Stimulated activated CD8-positive, alpha-beta memory T cell treated with anti-CD3 and anti-CD28 coated beads, Interleukin-12 subunit alpha, Interleukin-12 subunit beta, amount 100 ng/mL, for 24 hours (primary cell): ENCODE data around the gene LPAR3.
"Not testable (repeated sequence)": the region's sequence is repeated elsewhere in the genome, so short reads cannot be mapped to it uniquely, and the experiment has no call there.

Experiments
- DNase-seq: peaks from one replicate; pipeline ENCODE4 v3.0.0-alpha.2; 2020; ENCODE audit errors: extremely low read depth

The LPAR3 gene

GRCh38 chr1:84902727-84903126 lies 9.7 kb upstream of the LPAR3 start:
- not testable (repeated sequence) for DNase-seq

GRCh38 chr1:84899969-84900368 lies 7.0 kb upstream of the LPAR3 start:
- no peak for DNase-seq

- no peak for DNase-seq
Observed at GRCh38 chr1:84896279-84896678, 3.3 kb upstream of the LPAR3 start.

GRCh38 chr1:84890566-84890965 lies 2.4 kb downstream of the LPAR3 start:
- no peak for DNase-seq

GRCh38 chr1:84889437-84889836 lies 3.6 kb downstream of the LPAR3 start:
- no peak for DNase-seq

GRCh38 chr1:84888753-84889152 lies 4.3 kb downstream of the LPAR3 start:
- no peak for DNase-seq

GRCh38 chr1:84887261-84887934 lies 5.6 kb downstream of the LPAR3 start:
- no peak for DNase-seq

GRCh38 chr1:84885469-84885868 lies 7.5 kb downstream of the LPAR3 start:
- DNase-seq, result no peak

GRCh38 chr1:84884671-84885389 lies 8.2 kb downstream of the LPAR3 start:
- DNase-seq, result no peak

GRCh38 chr1:84883286-84883685 lies 9.7 kb downstream of the LPAR3 start:
- no peak for DNase-seq

GRCh38 chr1:84877592-84877991 lies 15.4 kb downstream of the LPAR3 start:
- DNase-seq, result no peak

- DNase-seq, result no peak
Observed at GRCh38 chr1:84876353-84876752, 16.7 kb downstream of the LPAR3 start.

- DNase-seq, result no peak
Observed at GRCh38 chr1:84873366-84873765, 19.6 kb downstream of the LPAR3 start.

GRCh38 chr1:84872696-84873355 lies 20.2 kb downstream of the LPAR3 start:
- DNase-seq, result no peak

GRCh38 chr1:84871181-84871580 lies 21.8 kb downstream of the LPAR3 start:
- no peak for DNase-seq

- DNase-seq, result no peak
Observed at GRCh38 chr1:84870591-84870990, 22.4 kb downstream of the LPAR3 start.

- DNase-seq, result no peak
Observed at GRCh38 chr1:84869720-84870119, 23.3 kb downstream of the LPAR3 start.

GRCh38 chr1:84862810-84863251 lies 30.2 kb downstream of the LPAR3 start:
- DNase-seq, result no peak

GRCh38 chr1:84861988-84862644 lies 30.9 kb downstream of the LPAR3 start:
- DNase-seq, result no peak

GRCh38 chr1:84861516-84861915 lies 31.5 kb downstream of the LPAR3 start:
- no peak for DNase-seq

GRCh38 chr1:84859866-84860265 lies 33.1 kb downstream of the LPAR3 start:
- DNase-seq, result no peak

GRCh38 chr1:84857906-84858305 lies 35.1 kb downstream of the LPAR3 start:
- DNase-seq, result no peak
